SU-DHL-6 (cell line): ENCODE data around the gene PADI4.

Source experiments
- H2AFZ ChIP-seq: fragments of 200-600 bp; sonication (generic); 2 replicates; pipeline ENCODE4 v1.6.1; 2014; ENCODE audit warnings: low read depth, mild to moderate bottlenecking, moderate library complexity, mixed read lengths, antibody characterized with exemption, low read length; ENCODE audit not compliant: severe bottlenecking
- H3F3A ChIP-seq: fragments of 200-600 bp; shearing (Covaris generic); 2 replicates; pipeline ENCODE4 v1.6.0; 2016; ENCODE audit warnings: antibody characterized with exemption, mild to moderate bottlenecking; ENCODE audit not compliant: insufficient read depth
- H3K27ac ChIP-seq: fragments of 200-600 bp; sonication (generic); 2 replicates; pipeline ENCODE4 v1.5.1; 2016; ENCODE audit warnings: low read depth, mild to moderate bottlenecking, low read length, moderate library complexity, mixed read lengths
- H3K27me3 ChIP-seq: fragments of 200-600 bp; sonication (generic), shearing (Covaris generic); 2 replicates; pipeline ENCODE4 v1.6.0; 2014; ENCODE audit warnings: mild to moderate bottlenecking, low read length
- H3K36me3 ChIP-seq: fragments of 200-600 bp; sonication (generic); 2 replicates; pipeline ENCODE4 v1.6.1; 2014; ENCODE audit warnings: mild to moderate bottlenecking, low read length, mixed read lengths
- H3K4me2 ChIP-seq: fragments of 300-600, 200-600 bp; shearing (Covaris generic), sonication (generic); 2 replicates; pipeline ENCODE4 v1.6.0; 2014; ENCODE audit warnings: low read length, low read depth, mild to moderate bottlenecking; ENCODE audit not compliant: poor library complexity, severe bottlenecking
- H3K4me3 ChIP-seq: fragments of 200-600 bp; sonication (generic); 2 replicates; pipeline ENCODE4 v1.5.1; 2014; ENCODE audit warnings: antibody characterized with exemption, low read length, mild to moderate bottlenecking, mixed read lengths; ENCODE audit not compliant: insufficient read depth, poor library complexity, severe bottlenecking
- H3K79me2 ChIP-seq: fragments of 200-600 bp; sonication (generic); 2 replicates; pipeline ENCODE4 v1.6.1; 2014; ENCODE audit warnings: mild to moderate bottlenecking, low read length, moderate library complexity; ENCODE audit not compliant: insufficient read depth
- H3K9ac ChIP-seq: fragments of 200-600 bp; sonication (generic); 2 replicates; pipeline ENCODE4 v1.7.0; 2014; ENCODE audit warnings: mild to moderate bottlenecking, low read length
- H3K9me2 ChIP-seq: fragments of 200-600 bp; sonication (generic); replicated peaks from 2 replicates; pipeline ENCODE4 v1.6.1; 2014; ENCODE audit warnings: low read length; ENCODE audit not compliant: insufficient read depth
- H3K9me3 ChIP-seq: fragments of 200-600 bp; sonication (generic); 2 replicates; pipeline ENCODE4 v1.6.1; 2014; ENCODE audit warnings: low read length, mixed read lengths; ENCODE audit not compliant: insufficient read depth
- H4K20me1 ChIP-seq: fragments of 200-600 bp; sonication (generic); 2 replicates; pipeline ENCODE4 v1.6.1; 2014; ENCODE audit warnings: low read depth, mild to moderate bottlenecking, antibody characterized with exemption, low read length, moderate library complexity, mixed read lengths
- EZH2phosphoT487 ChIP-seq: fragments of 200-600 bp; sonication (generic), shearing (Covaris generic); conservative IDR thresholded peaks from 2 replicates; pipeline ENCODE4 v1.6.1; 2018; ENCODE audit warnings: mild to moderate bottlenecking, antibody characterized with exemption, low read length, moderate library complexity, mixed read lengths
- TF ChIP-seq, protein P1 (sequence below): fragments of 200-600 bp; sonication (generic); IDR thresholded peaks from one replicate; pipeline ENCODE4 v1.5.1; 2017; ENCODE audit warnings: antibody characterized with exemption, mild to moderate bottlenecking, low read length, moderate library complexity; ENCODE audit not compliant: insufficient read depth, poor library complexity, severe bottlenecking

The PADI4 gene

DNA sequence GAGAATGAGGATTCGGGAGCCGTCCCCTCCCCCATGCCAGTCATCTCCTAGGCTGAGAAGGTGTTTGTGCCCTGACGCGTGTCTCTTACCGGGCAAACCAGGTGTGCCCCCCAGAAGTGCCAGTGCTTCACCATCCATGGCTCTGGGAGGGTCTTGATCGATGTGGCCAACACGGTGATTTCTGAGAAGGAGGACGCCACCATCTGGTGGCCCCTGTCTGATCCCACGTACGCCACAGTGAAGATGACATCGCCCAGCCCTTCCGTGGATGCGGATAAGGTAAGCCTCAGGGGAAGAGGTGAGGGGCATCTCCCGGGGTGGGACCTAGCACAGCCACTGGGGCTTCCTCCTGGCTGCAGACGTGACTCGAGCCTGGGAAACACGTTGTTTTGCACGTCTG lies 65.0 kb downstream of the PADI4 start:
- no peak overlapping the region for H3K27ac ChIP-seq
- H3K79me2 ChIP-seq, result no peaks in the 10 kb centered on the region
- H3K9me3 ChIP-seq, result no peaks in the 10 kb centered on the region
- no peak overlapping the region for H3K4me2 ChIP-seq
- no peaks in the 10 kb centered on the region for H3K27me3 ChIP-seq
- no peaks in the 10 kb centered on the region for H4K20me1 ChIP-seq
- no peaks in the 10 kb centered on the region for H3F3A ChIP-seq
- no peak overlapping the region for H3K4me3 ChIP-seq
- H3K36me3 ChIP-seq, result no peaks in the 10 kb centered on the region
- TF ChIP-seq, protein P1, sequence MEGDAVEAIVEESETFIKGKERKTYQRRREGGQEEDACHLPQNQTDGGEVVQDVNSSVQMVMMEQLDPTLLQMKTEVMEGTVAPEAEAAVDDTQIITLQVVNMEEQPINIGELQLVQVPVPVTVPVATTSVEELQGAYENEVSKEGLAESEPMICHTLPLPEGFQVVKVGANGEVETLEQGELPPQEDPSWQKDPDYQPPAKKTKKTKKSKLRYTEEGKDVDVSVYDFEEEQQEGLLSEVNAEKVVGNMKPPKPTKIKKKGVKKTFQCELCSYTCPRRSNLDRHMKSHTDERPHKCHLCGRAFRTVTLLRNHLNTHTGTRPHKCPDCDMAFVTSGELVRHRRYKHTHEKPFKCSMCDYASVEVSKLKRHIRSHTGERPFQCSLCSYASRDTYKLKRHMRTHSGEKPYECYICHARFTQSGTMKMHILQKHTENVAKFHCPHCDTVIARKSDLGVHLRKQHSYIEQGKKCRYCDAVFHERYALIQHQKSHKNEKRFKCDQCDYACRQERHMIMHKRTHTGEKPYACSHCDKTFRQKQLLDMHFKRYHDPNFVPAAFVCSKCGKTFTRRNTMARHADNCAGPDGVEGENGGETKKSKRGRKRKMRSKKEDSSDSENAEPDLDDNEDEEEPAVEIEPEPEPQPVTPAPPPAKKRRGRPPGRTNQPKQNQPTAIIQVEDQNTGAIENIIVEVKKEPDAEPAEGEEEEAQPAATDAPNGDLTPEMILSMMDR, result no peak
- no peak for TF ChIP-seq EZH2phosphoT487
- no peaks in the 10 kb centered on the region for H3K9me2 ChIP-seq
- H2AFZ ChIP-seq, result no peak overlapping the region
- no peak overlapping the region for H3K9ac ChIP-seq

DNA sequence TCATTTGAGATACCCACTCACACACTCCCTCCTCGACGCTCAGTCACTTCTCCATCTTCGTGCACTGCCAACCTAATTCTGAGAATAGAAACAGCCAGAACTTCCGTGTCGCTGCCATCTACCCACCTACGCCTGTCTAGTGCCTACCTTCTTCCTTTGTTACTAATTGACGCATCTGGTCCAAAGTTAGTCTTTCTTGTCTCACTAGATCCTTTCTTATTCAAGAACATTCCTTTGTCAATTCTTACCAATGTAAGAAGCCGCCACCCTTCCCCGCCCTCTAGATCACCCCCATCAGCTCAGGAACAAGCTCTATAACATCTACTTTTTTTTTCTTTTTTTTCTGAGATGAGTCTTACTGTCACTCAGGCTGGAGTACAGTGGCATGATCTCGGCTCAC lies 67.7 kb downstream of the PADI4 start:
- H3K27me3 ChIP-seq, result no peaks in the 10 kb centered on the region
- no peaks in the 10 kb centered on the region for H3K79me2 ChIP-seq
- H3K27ac ChIP-seq, result no peak overlapping the region
- H3K4me3 ChIP-seq, result no peak overlapping the region
- no peaks in the 10 kb centered on the region for H3F3A ChIP-seq
- H3K4me2 ChIP-seq, result no peak overlapping the region
- H3K9me2 ChIP-seq, result no peaks in the 10 kb centered on the region
- no peak overlapping the region for H3K9ac ChIP-seq
- no peaks in the 10 kb centered on the region for H3K9me3 ChIP-seq
- H3K36me3 ChIP-seq, result no peaks in the 10 kb centered on the region
- H4K20me1 ChIP-seq, result no peaks in the 10 kb centered on the region
- H2AFZ ChIP-seq, result no peak overlapping the region
- TF ChIP-seq, protein P1, result no peak
- no peak for TF ChIP-seq EZH2phosphoT487

DNA sequence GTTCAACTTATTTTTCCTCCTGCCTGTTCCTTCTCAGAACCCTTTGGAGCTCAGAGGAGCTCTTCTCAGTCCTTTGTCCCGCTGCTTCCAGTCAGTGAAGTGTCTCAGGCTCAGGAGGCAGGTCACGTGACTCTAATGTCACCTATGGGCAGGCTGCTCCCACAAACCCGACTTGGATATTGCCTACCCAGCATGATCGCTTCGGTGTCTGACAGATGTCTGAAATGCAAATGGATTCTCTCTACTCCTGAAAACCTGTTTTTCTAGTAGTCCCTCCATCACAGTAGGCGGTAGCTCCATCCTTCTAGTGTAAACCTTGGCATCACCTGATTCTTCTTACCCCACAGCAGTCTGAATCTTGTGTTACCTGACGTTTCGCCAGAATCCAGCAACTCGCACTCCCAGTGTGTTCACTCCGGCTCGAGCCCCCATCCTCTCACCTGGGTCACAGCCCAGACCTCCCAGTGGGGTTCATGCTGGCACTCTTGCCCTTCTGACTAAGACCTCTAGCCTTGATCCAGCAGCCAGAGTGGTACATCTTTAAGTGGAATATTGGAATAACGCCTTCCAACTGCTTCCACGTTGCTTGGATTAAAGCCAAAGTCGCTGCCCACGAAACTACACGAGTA lies 69.4 kb downstream of the PADI4 start:
- H4K20me1 ChIP-seq, result no peaks in the 10 kb centered on the region
- no peak overlapping the region for H3K4me2 ChIP-seq
- no peaks in the 10 kb centered on the region for H3K9me3 ChIP-seq

More for the DNA sequence above, 69.4 kb downstream of the PADI4 start:
- Histone ChIP-seq H3K36me3 (no peaks in the 10 kb centered on the region), H3K79me2 (no peaks in the 10 kb centered on the region), H3K27ac (no peak overlapping the region), H3K9me2 (no peaks in the 10 kb centered on the region), H3K4me3 (no peak overlapping the region), H3K9ac (no peak overlapping the region), H3K27me3 (no peaks in the 10 kb centered on the region), H2AFZ (no peak overlapping the region), H3F3A (no peaks in the 10 kb centered on the region)
- TF ChIP-seq, protein P1, result no peak
- TF ChIP-seq EZH2phosphoT487, result no peak
